Endometrial microvascular endothelial cells (primary cell): ENCODE data around the gene ZNF415. TPM values are rescaled to one million over a fixed set of nuclear protein-coding genes. Genes with fewer than 3 reads are reported as not detected.
"Not testable (repeated sequence)": the region's sequence is repeated elsewhere in the genome, so short reads cannot be mapped to it uniquely, and the experiment has no call there.

Experiments
- in situ Hi-C: cut with HindIII; loops from 2 replicates; pipeline ENCODE4 v1.10.0; 2017; ENCODE audit warnings: low sequenced_read_pairs, low pct_unique_long_range_greater_than_20kb; ENCODE audit errors: inconsistent ontology term
- total RNA-seq: library from RNA; depleted of rRNA; stranded (reverse); fragments of >200 nt; gene quantifications from one replicate; pipeline ENCODE4 v1.2.3, GENCODE V29; 2015; ENCODE audit errors: inconsistent ontology term

Gene ZNF415
- total RNA-seq: 15.4 TPM

- in situ Hi-C loops: no loop called here
Observed at GRCh38 chr19:53132141-53132991, at the start of gene ZNF415. ZNF415 (minus strand) TSS chr19:53132910; CDS start chr19:53122676, 10,234 bp downstream.

GRCh38 chr19:53182202-53182601, 49.5 kb upstream of the ZNF415 start:
- in situ Hi-C loops: no loop called here

GRCh38 chr19:53177986-53178385, 45.3 kb upstream of the ZNF415 start:
- in situ Hi-C loops: no loop called here

- in situ Hi-C loops: no loop called here
Observed at GRCh38 chr19:53172889-53173288, 40.2 kb upstream of the ZNF415 start.

GRCh38 chr19:53165691-53166091, 33.0 kb upstream of the ZNF415 start:
- in situ Hi-C loops: no loop called here

GRCh38 chr19:53161123-53161522, 28.4 kb upstream of the ZNF415 start:
- in situ Hi-C loops: no loop called here

- in situ Hi-C loops: no loop called here
Observed at GRCh38 chr19:53160350-53160749, 27.6 kb upstream of the ZNF415 start.

- in situ Hi-C loops: no loop called here
Observed at GRCh38 chr19:53158119-53158656, 25.5 kb upstream of the ZNF415 start.

GRCh38 chr19:53157626-53158025, 24.9 kb upstream of the ZNF415 start:
- in situ Hi-C loops: no loop called here

- in situ Hi-C loops: no loop called here
Observed at GRCh38 chr19:53156850-53157249, 24.1 kb upstream of the ZNF415 start.

- in situ Hi-C loops: no loop called here
Observed at GRCh38 chr19:53147645-53148044, 14.9 kb upstream of the ZNF415 start.

- in situ Hi-C loops: no loop called here
Observed at GRCh38 chr19:53140351-53140750, 7.6 kb upstream of the ZNF415 start.

GRCh38 chr19:53136432-53136831, 3.7 kb upstream of the ZNF415 start:
- in situ Hi-C loops: no loop called here

- in situ Hi-C loops: no loop called here
Observed at GRCh38 chr19:53131727-53132126, 983 bp downstream of the ZNF415 start.

GRCh38 chr19:53131085-53131590, 1.6 kb downstream of the ZNF415 start:
- in situ Hi-C loops: no loop called here

- in situ Hi-C loops: no loop called here
Observed at GRCh38 chr19:53130506-53130905, 2.2 kb downstream of the ZNF415 start.

GRCh38 chr19:53126733-53127526, 5.8 kb downstream of the ZNF415 start:
- in situ Hi-C loops: not testable (repeated sequence)

GRCh38 chr19:53123400-53123799, 9.3 kb downstream of the ZNF415 start:
- in situ Hi-C loops: no loop called here

GRCh38 chr19:53112286-53112685, 20.4 kb downstream of the ZNF415 start:
- in situ Hi-C loops: no loop called here
